Measurements from ENCODE around the gene TYRO3.
"Not testable (repeated sequence)": the region's sequence is repeated elsewhere in the genome, so short reads cannot be mapped to it uniquely, and the experiment has no call there.

Gene TYRO3

DNA sequence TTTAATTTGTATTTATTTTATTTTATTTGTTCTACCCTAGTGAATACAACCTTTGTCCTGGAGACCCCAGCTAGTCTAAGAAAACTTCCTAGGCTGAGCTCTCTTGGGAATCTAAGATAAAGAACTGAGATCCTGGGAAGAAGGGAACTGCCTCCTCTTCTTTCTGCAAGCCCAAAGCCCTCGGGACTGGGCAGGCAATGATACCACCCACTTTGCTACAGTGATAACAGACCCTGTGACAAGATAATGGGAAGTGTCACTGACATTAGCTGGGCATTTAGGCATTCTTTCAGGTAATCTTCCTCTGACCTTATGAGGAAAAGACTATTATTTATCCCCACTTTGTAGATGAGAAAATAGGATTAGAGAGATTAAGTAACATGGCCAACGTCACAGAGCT, 15.1 kb downstream of the TYRO3 start:
- DNase-seq (ENCODE audit: low read depth): no peak

DNA sequence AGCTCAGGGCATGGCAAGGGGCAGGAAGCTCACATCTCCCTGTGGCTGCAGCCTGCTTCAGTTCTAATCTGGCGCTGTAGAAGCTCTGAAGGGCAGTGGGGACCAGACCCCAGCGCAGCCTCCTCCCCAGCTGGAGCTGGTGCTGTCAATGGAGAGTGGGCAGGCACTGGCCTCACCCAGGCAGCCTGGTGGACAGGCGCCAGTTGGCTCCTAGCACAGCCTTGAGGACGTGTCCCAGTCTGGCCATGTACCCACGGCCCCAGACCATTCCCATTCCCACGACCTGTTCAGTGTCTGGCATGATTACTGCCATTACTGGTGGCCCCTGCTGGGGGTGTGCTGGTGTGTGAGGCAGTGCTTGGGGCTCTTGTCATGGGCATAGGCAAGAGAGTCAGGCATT, 16.3 kb downstream of the TYRO3 start:
- no peak for DNase-seq (ENCODE audit: low read depth)

DNA sequence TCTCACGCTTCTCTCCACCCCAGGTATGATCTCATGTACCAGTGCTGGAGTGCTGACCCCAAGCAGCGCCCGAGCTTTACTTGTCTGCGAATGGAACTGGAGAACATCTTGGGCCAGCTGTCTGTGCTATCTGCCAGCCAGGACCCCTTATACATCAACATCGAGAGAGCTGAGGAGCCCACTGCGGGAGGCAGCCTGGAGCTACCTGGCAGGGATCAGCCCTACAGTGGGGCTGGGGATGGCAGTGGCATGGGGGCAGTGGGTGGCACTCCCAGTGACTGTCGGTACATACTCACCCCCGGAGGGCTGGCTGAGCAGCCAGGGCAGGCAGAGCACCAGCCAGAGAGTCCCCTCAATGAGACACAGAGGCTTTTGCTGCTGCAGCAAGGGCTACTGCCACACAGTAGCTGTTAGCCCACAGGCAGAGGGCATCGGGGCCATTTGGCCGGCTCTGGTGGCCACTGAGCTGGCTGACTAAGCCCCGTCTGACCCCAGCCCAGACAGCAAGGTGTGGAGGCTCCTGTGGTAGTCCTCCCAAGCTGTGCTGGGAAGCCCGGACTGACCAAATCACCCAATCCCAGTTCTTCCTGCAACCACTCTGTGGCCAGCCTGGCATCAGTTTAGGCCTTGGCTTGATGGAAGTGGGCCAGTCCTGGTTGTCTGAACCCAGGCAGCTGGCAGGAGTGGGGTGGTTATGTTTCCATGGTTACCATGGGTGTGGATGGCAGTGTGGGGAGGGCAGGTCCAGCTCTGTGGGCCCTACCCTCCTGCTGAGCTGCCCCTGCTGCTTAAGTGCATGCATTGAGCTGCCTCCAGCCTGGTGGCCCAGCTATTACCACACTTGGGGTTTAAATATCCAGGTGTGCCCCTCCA, 19.1 kb downstream of the TYRO3 start:
- DNase-seq (ENCODE audit: low read depth): no peak

DNA sequence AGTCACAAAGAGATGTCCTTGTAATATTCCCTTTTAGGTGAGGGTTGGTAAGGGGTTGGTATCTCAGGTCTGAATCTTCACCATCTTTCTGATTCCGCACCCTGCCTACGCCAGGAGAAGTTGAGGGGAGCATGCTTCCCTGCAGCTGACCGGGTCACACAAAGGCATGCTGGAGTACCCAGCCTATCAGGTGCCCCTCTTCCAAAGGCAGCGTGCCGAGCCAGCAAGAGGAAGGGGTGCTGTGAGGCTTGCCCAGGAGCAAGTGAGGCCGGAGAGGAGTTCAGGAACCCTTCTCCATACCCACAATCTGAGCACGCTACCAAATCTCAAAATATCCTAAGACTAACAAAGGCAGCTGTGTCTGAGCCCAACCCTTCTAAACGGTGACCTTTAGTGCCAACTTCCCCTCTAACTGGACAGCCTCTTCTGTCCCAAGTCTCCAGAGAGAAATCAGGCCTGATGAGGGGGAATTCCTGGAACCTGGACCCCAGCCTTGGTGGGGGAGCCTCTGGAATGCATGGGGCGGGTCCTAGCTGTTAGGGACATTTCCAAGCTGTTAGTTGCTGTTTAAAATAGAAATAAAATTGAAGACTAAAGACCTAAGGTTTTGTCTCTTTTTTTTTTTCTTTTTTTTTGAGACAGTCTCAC, 19.8 kb downstream of the TYRO3 start:
- DNase-seq (ENCODE audit: low read depth): no peak

DNA sequence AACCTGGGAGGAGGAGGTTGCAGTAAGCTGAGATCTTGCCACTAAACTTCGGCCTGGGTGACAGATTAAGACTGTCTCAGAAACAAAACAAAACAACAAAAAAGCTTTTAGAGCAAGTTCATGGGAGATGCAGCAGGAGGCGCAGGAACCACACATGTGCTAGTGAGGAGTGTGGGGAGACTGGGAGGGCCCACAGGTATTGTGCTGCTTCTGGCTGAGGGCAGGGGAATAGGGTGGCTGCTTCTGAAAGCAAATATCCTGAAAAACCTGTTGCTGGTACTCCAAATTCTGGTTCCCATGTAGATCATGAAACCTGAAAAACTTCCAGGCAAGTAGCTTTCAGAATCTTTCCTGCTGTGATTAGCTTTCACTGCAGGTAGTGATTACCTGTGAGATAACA, 22.1 kb downstream of the TYRO3 start:
- DNase-seq (ENCODE audit: low read depth): no peak

DNA sequence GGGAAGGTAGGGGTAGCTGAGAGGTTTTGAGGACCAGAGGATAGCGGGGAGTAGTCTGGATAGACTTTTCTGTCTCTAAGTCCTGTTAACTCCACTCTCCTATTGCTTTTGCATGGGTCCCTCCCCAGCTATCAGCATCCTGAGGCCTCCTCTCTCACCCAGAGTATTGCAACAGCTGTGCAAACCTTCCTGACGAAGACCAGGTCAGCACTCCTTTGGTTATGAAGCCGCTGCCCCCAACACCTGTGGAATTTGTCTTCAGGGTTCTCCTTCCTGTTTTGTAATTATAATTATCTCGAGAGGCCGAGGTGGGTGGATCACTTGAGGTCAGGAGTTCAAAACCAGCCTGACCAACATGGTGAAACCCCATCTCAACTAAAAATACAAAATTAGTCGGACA, 24.8 kb downstream of the TYRO3 start:
- no peak for DNase-seq (ENCODE audit: low read depth)

DNA sequence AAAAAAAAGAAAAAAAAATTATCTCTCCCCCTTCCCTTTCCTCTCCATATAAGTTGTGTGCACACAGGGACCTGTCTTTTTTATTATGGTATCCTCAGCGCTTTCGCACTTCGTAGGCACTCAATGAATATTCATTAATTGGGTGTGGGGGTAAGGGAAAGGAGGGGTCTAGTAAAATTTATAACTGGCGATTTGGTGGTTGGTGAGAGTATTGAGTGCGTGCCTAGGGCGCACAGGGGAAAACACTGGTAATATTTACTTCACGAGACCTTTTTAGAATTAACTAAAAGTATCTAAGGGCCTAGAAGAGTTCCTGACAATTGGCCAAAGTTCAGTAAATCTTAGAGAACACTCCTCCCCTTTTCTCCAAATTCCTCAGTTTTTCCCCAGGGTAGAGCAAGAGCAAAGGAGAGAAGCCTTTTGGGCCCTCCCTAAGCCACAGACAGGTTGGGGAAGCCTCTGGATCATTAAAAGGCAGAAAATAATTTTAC, 25.7 kb downstream of the TYRO3 start:
- no peak for DNase-seq (ENCODE audit: low read depth)

DNA sequence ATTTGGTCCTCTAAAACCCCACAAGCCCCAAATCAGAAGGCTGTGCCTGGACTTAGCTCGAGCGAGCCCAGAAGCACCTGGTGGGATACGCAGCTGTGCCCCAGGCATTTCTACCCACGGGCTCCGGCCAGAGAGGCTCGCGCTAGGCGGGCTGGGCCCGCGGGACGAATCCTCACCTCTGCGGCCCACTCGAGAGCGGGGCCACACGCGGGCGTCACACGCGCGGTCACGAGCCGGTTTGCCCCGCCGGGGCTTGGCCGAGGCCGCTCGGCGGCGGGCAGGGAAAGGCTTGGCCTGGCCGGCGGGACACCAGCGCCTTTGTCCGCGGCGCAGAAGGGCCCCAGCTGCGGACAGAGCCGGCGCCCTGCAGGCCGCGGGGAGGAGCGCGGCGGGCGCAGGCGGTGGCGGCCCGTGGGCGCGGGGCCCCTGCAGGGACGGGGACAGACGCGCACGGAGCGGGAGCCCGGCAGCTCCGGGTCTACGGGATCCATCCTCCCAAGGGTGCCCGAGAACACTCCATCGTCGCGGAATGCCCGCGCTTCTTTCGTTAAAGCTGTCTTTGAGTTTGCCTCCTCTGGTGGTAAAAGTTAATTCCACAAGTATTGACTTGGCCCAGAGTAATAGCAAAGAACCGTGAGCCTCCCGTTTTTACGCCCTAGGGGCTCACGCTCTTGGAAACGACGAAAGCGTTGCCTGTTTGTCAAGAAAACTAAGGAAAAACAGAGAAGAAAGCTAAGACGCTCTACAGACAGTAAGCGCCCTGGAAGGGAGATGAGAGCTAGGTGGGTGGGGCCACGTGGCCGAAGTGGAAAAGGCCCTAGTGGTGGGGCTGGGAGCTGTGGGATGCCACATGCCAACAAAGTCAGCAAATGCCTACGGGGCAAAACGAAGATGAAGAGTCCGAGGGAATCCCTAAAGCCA, 26.4 kb downstream of the TYRO3 start:
- DNase-seq (ENCODE audit: low read depth): peak; percentile 13

DNA sequence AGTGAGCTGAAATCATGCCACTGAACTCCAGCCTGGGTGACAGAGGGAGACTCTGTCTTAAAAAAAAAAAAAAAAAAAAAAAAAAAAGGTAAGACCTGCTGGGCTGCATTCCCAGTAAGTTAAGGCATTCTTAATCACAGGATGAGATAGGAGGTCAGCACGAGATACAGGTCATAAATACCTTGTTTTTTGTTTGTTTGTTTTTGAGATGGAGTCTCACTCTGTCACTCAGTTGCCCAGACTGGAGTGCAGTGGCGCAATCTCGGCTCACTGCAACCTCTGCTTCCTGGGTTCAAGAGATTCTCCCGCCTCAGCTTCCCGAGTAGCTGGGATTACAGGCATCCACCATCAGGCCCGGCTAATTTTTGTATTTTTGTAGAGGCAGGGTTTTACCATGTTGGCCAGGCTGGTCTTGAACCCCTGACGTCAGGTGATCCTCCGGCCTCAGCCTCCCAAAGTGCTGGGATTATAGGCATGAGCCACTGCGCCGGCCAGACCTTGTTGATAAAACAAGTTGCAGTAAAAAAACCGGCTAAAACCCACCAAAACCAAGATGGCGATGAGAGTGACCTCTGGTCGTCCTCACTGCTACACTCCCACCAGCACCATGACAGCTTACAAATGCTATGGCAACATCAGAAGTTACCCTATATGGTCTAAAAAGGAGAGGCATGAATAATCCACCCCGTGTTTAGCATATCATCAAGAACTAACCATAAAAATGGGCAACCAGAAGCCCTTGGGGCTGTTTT, 27.7 kb downstream of the TYRO3 start:
- DNase-seq (ENCODE audit: low read depth): not testable (repeated sequence)

DNA sequence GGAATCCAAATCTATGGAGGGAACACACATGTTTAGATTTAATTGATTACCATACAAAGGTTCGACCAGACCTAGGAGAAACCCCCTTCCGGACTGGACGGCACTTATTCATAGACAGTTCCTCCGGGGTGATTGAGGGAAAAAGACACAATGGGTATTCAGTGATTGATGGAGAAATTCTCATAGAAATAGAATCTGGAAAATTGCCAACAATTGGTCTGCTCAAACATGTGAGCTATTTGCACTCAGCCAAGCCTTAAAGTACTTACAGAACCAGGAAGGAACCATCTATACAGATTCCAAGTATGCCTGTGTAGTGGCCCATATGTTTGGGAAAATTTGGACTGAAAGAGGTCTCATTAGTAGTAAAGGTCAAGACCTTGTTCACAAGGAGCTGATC, 30.0 kb downstream of the TYRO3 start:
- DNase-seq (ENCODE audit: low read depth): not testable (repeated sequence)

DNA sequence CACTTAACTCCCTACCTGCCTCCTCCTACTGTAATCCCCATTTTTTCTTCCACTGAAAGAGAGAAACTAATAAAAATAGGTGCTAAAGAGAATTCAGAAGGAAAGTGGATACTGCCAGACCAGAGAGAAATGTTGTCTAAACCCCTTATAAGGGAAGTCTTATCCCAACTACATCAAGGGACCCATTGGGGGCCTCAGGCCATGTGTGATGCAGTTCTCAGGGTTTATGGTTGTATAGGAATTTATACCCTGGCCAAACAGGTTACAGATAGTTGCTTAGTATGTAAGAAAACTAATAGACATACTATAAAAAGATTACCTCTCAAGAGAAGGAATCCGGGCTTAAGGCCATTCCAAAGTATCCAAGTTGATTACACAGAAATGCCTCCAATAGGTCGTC, 30.6 kb downstream of the TYRO3 start:
- not testable (repeated sequence) for DNase-seq (ENCODE audit: low read depth)

DNA sequence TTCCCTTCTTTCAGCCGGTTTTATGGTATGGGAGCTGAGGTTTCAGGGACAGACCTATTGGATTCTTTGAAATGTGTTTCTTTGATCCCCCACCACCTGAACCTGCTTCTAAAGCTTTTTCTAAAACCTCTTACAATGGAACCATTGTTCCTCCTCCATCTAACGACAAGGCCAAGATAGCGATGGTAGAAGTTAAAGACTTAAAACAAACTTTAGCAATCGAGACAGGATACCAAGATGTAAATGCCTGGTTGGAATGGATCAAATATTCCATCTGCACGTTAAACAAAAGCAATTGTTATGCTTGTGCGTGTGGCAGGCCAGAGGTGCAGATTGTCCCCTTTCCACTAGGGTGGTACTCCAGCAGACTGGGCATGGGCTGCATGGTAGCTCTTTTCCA, 32.2 kb downstream of the TYRO3 start:
- DNase-seq (ENCODE audit: low read depth): not testable (repeated sequence)

DNA sequence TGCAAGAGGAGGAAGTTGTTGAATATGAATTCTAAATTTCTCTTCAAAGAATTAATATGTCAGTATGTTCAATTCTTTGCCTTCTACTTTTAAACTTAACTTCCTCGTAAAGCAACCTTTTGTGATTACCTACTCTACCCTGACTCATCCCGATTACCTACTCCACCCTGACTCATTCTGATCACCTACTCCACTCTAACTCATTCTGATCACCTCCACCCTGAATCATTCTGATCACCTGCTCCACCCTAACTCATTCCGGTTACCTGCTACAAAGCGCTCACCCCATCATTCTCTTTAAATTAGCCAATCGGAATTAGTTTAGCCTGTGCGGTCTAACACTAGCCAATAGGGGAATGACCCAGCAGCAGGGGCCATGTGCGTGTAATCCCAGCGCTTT, 33.7 kb downstream of the TYRO3 start:
- DNase-seq (ENCODE audit: low read depth): not testable (repeated sequence)

DNA sequence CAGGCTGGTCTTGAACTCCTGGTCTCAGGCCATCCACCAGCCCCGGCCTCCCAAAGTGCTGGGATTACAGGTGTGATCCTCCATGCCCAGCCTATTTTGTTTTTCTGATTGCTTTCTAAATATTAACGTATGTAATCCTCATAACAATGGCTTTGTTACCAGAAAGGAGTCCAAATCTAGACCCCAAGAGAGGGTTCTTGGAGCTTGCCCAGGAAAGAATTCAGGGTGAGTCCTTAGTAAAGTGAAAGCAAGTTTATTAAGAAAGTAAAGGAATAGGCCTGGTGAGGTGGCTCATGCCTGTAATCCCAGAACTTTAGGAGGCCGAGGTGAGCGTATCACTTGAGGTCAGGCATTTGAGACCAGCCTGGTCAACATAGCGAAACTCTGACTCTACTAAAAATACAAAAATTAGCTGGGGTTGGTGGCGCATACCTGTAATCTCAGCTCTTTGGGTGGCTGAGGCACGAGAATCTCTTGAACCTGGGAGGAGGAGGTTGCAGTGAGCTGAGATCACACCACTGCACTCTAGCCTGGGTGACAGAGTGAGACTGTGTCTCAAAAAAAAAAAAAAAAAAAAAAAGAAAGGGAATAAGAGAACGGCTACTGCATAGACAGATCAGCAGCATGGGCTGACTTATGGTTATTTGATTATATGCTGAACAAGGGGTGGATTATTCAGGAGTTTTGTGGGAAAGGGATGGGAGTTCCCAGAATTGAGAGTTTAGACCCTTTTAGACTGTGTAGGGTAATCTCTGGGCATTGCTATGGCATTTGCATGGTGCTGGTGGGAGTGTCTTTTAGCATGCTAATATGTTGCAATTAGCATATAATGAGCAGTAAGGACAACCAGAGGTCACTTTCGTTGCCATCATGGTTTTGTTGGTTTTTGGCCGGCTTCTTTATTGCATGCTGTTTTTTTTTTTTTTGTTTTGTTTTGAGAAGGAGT, 36.1 kb downstream of the TYRO3 start:
- DNase-seq (ENCODE audit: low read depth): no peak

DNA sequence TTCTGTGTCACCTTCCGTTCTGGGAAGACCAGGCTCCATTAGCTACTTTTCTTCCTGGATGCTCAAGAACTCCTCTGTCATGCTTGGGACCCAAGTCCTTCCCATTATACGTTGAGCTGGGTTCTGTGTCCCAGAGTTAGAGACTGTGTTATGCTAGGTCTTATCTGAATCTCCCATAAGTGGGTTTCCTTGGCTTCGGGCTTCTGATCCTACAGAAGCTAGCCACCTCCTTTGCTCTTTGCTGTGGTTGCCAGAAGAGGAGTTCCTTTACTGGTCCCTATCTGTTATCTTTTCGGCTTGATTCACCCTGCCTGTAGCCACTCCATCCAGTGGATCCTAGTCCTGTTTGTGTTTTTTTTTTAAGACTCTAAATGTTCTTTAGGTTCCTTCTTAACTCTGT, 38.0 kb downstream of the TYRO3 start:
- no peak for DNase-seq (ENCODE audit: low read depth)

DNA sequence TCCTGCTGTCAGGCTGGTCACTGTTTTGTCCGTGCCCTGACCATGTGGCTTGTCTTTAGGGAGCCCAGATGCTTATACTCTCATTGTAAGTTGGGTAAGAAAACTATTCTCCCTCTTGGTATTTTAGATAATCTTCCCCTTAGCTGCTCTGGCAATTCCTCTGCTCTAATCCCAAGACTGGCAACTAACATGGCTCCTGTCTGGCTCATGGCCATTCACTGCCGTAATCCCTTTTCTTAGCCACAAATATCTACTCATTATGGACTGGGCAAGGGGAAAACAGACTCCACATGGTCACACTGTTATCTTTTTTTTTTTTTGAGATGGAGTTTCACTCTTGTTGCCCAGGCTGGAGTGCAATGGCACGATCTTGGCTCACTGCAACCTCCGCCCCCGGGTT, 38.8 kb downstream of the TYRO3 start:
- no peak for DNase-seq (ENCODE audit: low read depth)

DNA sequence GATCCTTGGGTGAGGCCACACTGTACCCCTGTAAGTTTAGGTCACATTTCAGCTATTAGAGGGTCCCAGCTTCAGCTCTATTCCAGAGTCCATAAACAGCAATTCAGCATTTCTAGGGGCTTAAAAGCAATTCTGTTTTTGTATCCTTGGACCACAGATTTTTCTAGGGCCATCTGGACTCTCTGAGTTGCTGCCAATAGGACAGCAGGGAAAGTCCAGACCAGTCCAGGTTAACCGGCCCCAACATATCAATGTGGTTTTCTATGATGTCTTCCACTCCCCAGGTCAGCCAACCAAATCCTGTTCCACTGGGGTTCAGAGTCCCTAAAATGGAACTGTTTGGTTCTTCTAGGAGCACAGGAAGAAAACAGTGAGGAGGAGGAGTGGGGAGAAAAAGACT, 40.0 kb downstream of the TYRO3 start:
- DNase-seq (ENCODE audit: low read depth): no peak

DNA sequence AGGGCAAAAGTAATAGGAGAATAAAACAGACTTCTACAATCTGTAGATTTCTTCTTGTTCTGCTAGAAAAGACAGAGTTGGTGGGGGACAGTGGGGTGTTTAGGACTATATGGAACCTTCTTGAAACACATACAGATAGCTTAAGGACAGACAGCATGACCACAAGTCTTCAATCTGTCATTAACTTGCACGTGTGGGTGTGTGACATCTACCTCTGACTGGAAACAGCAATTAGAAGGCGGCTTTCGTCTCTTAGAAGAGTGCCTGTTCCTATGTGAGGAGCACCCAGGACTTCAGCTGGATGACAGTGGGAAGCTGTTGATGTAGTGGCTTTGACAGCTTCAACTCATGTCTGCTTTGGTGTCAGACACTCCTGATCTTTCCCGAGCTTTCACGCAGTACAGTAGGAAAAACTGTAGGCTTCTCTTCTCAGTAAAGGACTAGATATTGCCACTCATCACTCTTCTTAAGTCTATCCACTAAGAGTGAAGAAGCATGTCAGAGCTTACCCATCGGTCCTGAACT, 44.5 kb downstream of the TYRO3 start:
- no peak for DNase-seq (ENCODE audit: low read depth)

DNA sequence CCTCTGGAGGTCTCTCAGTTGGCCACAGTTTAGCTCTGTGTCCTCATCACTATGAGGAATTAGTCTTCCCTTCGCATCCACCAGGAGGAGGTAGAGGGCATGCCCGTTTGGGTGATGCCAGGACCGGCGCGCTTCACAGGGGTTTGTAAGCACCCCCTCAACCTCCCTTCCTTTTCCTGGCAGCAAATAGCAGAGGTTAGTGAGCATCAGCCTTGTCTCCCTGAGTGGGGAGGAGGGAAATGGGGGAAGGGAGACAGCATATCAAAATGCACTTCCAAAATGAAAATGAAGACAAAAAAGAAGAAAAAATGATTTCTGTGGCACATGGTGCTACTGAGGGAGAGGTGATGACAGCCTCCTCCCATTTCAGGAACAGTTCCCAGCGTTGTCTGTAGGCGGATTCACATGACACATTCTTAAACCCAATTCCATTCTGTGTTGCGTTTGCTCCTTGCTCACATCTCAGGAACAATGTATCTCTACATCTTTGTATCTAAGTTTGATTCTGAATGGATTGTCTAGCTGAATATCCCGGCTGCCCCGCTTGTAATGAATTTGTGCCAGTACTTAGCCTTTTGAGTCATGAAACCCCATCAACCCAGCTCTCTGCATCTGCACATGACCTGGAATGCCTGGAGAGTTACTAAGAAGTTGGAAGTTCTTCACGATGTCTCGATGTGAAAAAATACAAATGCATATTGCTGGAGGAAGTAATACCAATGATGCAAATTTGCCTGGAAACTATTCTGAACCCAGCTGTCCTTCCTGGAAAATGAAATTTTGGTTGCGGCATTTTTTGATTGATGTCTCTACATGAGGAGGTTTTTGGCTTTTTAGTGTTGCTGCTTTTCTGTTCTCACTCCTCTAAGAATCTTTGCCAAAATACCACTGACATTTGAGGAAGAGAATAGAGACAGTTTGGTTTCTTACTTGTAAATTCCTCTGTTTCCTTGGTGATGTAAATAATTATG, 45.2 kb downstream of the TYRO3 start:
- peak; percentile 39 for DNase-seq (ENCODE audit: low read depth)
